Memory B cell (primary cell): ENCODE measurements around the gene ACER2.
"Not testable (repeated sequence)": the region's sequence is repeated elsewhere in the genome, so short reads cannot be mapped to it uniquely, and the experiment has no call there.

Experiments
- ATAC-seq: fragments of 150-1000 bp; cut with Tn5 transposase; 2 replicates; pipeline ENCODE4 v1.10.0; 2021; ENCODE audit warnings: low read depth, mild to moderate bottlenecking, moderate library complexity
- DNase-seq, 2 donors: peaks; one replicate each; pipeline ENCODE4 v3.0.0; 2022; ENCODE audit warnings: low spot score in 2 of 2
- H3K27ac Mint-ChIP-seq: one replicate; pipeline ENCODE4 v1.8.0; 2022; ENCODE audit warnings: mild to moderate bottlenecking, moderate library complexity, mixed read lengths
- H3K27me3 Mint-ChIP-seq: one replicate; pipeline ENCODE4 v1.8.0; 2022; ENCODE audit warnings: mixed read lengths
- H3K36me3 Mint-ChIP-seq: one replicate; pipeline ENCODE4 v1.8.0; 2022; ENCODE audit warnings: mild to moderate bottlenecking, mixed read lengths
- H3K4me1 Mint-ChIP-seq: one replicate; pipeline ENCODE4 v1.8.0; 2022; ENCODE audit warnings: mixed read lengths
- H3K4me3 Mint-ChIP-seq: one replicate; pipeline ENCODE4 v1.8.0; 2022; ENCODE audit warnings: mild to moderate bottlenecking, moderate library complexity, mixed read lengths
- H3K9me3 Mint-ChIP-seq: one replicate; pipeline ENCODE4 v1.8.0; 2022; ENCODE audit warnings: mixed read lengths

ACER2 gene

GRCh38 chr9:19420877-19421276 lies 12.1 kb downstream of the ACER2 start:
- no peak for ATAC-seq
- H3K4me1 Mint-ChIP-seq = no peaks in the 10 kb centered on the region

GRCh38 chr9:19423163-19423562 lies 14.4 kb downstream of the ACER2 start:
- no peak overlapping the region for H3K4me3 Mint-ChIP-seq
- no peak overlapping the region for H3K27ac Mint-ChIP-seq
- no peaks in the 10 kb centered on the region for H3K27me3 Mint-ChIP-seq
- ATAC-seq (no peak), DNase-seq (no peak)
- no peaks in the 10 kb centered on the region for H3K4me1 Mint-ChIP-seq
- no peaks in the 10 kb centered on the region for H3K9me3 Mint-ChIP-seq
- peaks cover 10% of the 10 kb centered on the region for H3K36me3 Mint-ChIP-seq

More at GRCh38 chr9:19420877-19421276, 12.1 kb downstream of the ACER2 start:
- DNase-seq = no peak
- no peak overlapping the region for H3K27ac Mint-ChIP-seq
- H3K36me3 Mint-ChIP-seq = peaks cover 6% of the 10 kb centered on the region
- H3K27me3 Mint-ChIP-seq = no peaks in the 10 kb centered on the region
- H3K4me3 Mint-ChIP-seq = no peak overlapping the region
- H3K9me3 Mint-ChIP-seq = peaks cover 2% of the 10 kb centered on the region

GRCh38 chr9:19424176-19424779 lies 15.5 kb downstream of the ACER2 start:
- peaks cover 11% of the 10 kb centered on the region for H3K36me3 Mint-ChIP-seq

GRCh38 chr9:19429595-19429994 lies 20.8 kb downstream of the ACER2 start:
- DNase-seq (no peak), ATAC-seq (no peak)
- Mint-ChIP-seq H3K27me3 (no peaks in the 10 kb centered on the region), H3K27ac (no peak overlapping the region), H3K36me3 (peaks cover 11% of the 10 kb centered on the region), H3K4me3 (no peak overlapping the region), H3K4me1 (no peaks in the 10 kb centered on the region), H3K9me3 (no peaks in the 10 kb centered on the region)

More at GRCh38 chr9:19424176-19424779, 15.5 kb downstream of the ACER2 start:
- Mint-ChIP-seq H3K4me1 (no peaks in the 10 kb centered on the region), H3K4me3 (no peak overlapping the region), H3K27ac (no peak overlapping the region), H3K27me3 (no peaks in the 10 kb centered on the region), H3K9me3 (no peaks in the 10 kb centered on the region)
- ATAC-seq (no peak), DNase-seq (no peak)

- no peak overlapping the region for H3K27ac Mint-ChIP-seq
- H3K4me1 Mint-ChIP-seq = no peaks in the 10 kb centered on the region
- DNase-seq = no peak
- no peak overlapping the region for H3K4me3 Mint-ChIP-seq
- no peaks in the 10 kb centered on the region for H3K9me3 Mint-ChIP-seq
- no peaks in the 10 kb centered on the region for H3K27me3 Mint-ChIP-seq
- ATAC-seq = no peak
- H3K36me3 Mint-ChIP-seq = peaks cover 14% of the 10 kb centered on the region
These were observed 21.5 kb downstream of the ACER2 start for GRCh38 chr9:19430201-19430760.

- H3K9me3 Mint-ChIP-seq = no peaks in the 10 kb centered on the region
- DNase-seq (no peak), ATAC-seq (no peak)
- no peak overlapping the region for H3K4me3 Mint-ChIP-seq
- no peaks in the 10 kb centered on the region for H3K27me3 Mint-ChIP-seq
- no peaks in the 10 kb centered on the region for H3K4me1 Mint-ChIP-seq
- H3K27ac Mint-ChIP-seq = no peak overlapping the region
- H3K36me3 Mint-ChIP-seq = peaks cover 10% of the 10 kb centered on the region
These were observed 22.8 kb downstream of the ACER2 start for GRCh38 chr9:19431361-19432171.

- DNase-seq = no peak
- Mint-ChIP-seq H3K4me3 (no peak overlapping the region), H3K9me3 (no peaks in the 10 kb centered on the region), H3K27ac (no peak overlapping the region), H3K36me3 (peaks cover 15% of the 10 kb centered on the region), H3K4me1 (no peaks in the 10 kb centered on the region), H3K27me3 (no peaks in the 10 kb centered on the region)
- ATAC-seq = no peak
These were observed 23.7 kb downstream of the ACER2 start for GRCh38 chr9:19432473-19432872.

GRCh38 chr9:19433729-19434128 lies 24.9 kb downstream of the ACER2 start:
- not testable (repeated sequence) for H3K27me3 Mint-ChIP-seq, H3K4me3 Mint-ChIP-seq, DNase-seq, ATAC-seq, H3K4me1 Mint-ChIP-seq, H3K9me3 Mint-ChIP-seq, H3K27ac Mint-ChIP-seq
- H3K36me3 Mint-ChIP-seq = peaks cover 12% of the 10 kb centered on the region

GRCh38 chr9:19440376-19440775 lies 31.6 kb downstream of the ACER2 start:
- peak overlapping the region; percentile 88 for H3K27ac Mint-ChIP-seq
- peaks cover 2% of the 10 kb centered on the region for H3K9me3 Mint-ChIP-seq

GRCh38 chr9:19440823-19441580 lies 32.2 kb downstream of the ACER2 start:
- H3K27ac Mint-ChIP-seq = peak overlapping the region; percentile 88
- H3K4me3 Mint-ChIP-seq = no peak overlapping the region
- H3K4me1 Mint-ChIP-seq = peaks cover 12% of the 10 kb centered on the region
- H3K36me3 Mint-ChIP-seq = peaks cover 26% of the 10 kb centered on the region
- no peaks in the 10 kb centered on the region for H3K27me3 Mint-ChIP-seq
- peak; percentile 15 for ATAC-seq
- H3K9me3 Mint-ChIP-seq = peaks cover 2% of the 10 kb centered on the region
- DNase-seq = no peak

More at GRCh38 chr9:19440376-19440775, 31.6 kb downstream of the ACER2 start:
- Mint-ChIP-seq H3K27me3 (no peaks in the 10 kb centered on the region), H3K4me3 (no peak overlapping the region), H3K36me3 (peaks cover 21% of the 10 kb centered on the region), H3K4me1 (peaks cover 12% of the 10 kb centered on the region)
- no peak for DNase-seq
- ATAC-seq = no peak

GRCh38 chr9:19441730-19442129 lies 32.9 kb downstream of the ACER2 start:
- Mint-ChIP-seq H3K36me3 (peaks cover 26% of the 10 kb centered on the region), H3K27ac (peak overlapping the region; percentile 88), H3K4me1 (peaks cover 12% of the 10 kb centered on the region), H3K9me3 (peaks cover 2% of the 10 kb centered on the region), H3K27me3 (no peaks in the 10 kb centered on the region), H3K4me3 (peak overlapping the region; percentile 79)
- ATAC-seq (peak; percentile 85), DNase-seq (no peak)

GRCh38 chr9:19442240-19442639 lies 33.4 kb downstream of the ACER2 start:
- no peak for DNase-seq
- H3K4me1 Mint-ChIP-seq = peaks cover 12% of the 10 kb centered on the region
- no peak for ATAC-seq
- no peak overlapping the region for H3K4me3 Mint-ChIP-seq
- peaks cover 2% of the 10 kb centered on the region for H3K9me3 Mint-ChIP-seq
- peak overlapping the region; percentile 88 for H3K27ac Mint-ChIP-seq
- no peaks in the 10 kb centered on the region for H3K27me3 Mint-ChIP-seq
- H3K36me3 Mint-ChIP-seq = peaks cover 22% of the 10 kb centered on the region

GRCh38 chr9:19445452-19445851 lies 36.6 kb downstream of the ACER2 start:
- H3K27ac Mint-ChIP-seq = no peak overlapping the region
- ATAC-seq (no peak), DNase-seq (no peak)
- H3K4me1 Mint-ChIP-seq = peaks cover 12% of the 10 kb centered on the region
- H3K36me3 Mint-ChIP-seq = peaks cover 10% of the 10 kb centered on the region
- no peaks in the 10 kb centered on the region for H3K9me3 Mint-ChIP-seq
- no peak overlapping the region for H3K4me3 Mint-ChIP-seq
- H3K27me3 Mint-ChIP-seq = no peaks in the 10 kb centered on the region

GRCh38 chr9:19446361-19446861 lies 37.6 kb downstream of the ACER2 start:
- Mint-ChIP-seq H3K27ac (no peak overlapping the region), H3K9me3 (no peaks in the 10 kb centered on the region), H3K4me1 (peaks cover 8% of the 10 kb centered on the region), H3K36me3 (peaks cover 7% of the 10 kb centered on the region), H3K27me3 (no peaks in the 10 kb centered on the region), H3K4me3 (no peak overlapping the region)
- DNase-seq (no peak), ATAC-seq (no peak)
